Effector CD4-positive, alpha-beta T cell (primary cell): ENCODE results near the gene INPP5D.
"Not testable (repeated sequence)": the region's sequence is repeated elsewhere in the genome, so short reads cannot be mapped to it uniquely, and the experiment has no call there.

Source experiments
- DNase-seq: peaks from one replicate; pipeline ENCODE4 v3.0.0-alpha.2; 2020

The INPP5D gene

DNA sequence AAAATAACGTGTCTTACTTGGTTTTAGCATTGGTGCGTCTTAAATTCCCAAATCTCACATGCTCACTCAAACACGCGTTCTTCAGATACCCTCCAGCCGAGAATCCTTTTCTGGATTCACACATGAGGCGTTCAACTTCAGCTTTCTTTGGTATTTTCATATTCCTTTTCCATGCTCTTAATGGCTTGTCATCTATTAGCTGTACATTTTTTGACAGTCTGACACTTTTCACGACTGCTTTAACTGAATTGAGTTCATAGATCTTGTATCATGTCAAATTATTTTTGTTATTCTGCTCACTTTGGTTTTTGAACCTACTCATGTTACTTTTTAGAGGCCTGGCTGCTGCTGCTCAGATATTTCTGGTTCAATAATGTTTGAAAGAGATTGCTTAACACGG, 59.0 kb downstream of the INPP5D start:
- DNase-seq, result no peak

DNA sequence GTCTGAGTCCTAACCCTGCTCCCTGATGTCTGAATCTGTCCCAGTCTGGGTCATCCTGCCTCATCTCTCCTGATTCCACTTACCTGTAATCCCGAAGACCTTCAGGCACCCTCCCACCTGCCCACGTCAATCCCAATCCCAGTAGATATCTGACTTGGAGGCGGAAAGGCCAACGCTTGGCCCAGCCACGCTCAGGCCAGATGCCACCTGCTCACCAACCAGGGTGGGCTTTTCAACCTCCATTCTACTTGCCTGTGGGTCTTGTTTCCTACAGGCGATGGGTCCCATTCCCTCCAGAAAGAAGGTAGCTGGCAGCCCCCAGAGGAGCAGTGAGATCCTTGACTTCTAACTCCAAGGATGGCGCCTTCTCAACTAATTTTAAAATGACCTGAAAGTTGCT, 59.7 kb downstream of the INPP5D start:
- no peak for DNase-seq

DNA sequence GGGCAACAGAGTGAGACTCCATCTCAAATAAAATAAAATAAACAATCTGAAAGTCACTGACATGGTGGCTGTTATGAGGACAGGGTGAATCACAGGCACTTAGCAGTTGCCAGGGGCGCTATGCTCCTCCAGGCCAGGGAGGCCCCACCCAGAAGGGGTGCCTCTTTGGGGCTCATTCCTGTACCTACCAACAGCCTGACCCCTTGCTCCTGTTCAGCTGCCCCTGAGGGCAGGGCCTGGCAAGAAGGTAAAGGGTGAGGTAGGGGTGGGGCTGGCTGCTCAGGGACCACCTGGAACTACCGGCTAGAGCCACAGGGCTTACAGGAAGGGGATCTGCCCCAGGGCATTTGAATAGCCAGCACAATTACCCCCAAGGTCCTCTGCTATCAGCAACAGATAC, 60.3 kb downstream of the INPP5D start:
- no peak for DNase-seq

DNA sequence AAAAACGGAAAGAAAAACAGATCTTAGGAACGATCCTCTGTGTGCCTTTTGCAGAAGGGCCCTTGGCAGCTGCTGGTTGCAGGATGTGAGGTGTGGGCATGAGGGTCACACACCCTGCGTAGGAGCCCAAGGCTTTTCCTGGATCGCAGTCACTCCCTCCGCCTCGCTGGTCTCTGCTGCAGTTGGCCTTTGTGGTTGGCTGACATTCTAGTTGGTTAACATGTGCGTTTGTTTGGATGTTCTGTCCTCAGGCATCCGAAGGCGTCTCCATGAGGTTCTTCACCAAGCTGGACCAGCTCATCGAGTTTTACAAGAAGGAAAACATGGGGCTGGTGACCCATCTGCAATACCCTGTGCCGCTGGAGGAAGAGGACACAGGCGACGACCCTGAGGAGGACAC, 61.7 kb downstream of the INPP5D start:
- no peak for DNase-seq

DNA sequence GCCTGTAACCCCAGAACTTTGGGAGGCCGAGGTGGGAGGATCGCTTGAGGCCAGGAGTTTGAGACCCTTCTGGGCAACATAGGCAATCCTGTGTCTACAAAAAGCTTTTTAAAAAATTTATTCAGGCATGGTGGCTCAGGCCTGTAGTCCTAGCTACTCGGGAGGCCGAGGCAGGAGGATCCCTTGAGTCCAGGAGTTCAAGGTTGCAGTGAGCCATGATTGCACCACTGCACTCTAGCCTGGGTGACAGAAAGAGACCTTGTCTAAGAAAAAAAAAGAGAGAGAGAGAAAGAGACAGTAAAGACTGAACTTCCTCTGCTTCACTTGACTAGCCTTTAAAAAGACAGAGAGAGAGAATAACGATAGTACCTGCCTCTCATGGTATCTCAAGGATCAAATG, 62.4 kb downstream of the INPP5D start:
- no peak for DNase-seq

DNA sequence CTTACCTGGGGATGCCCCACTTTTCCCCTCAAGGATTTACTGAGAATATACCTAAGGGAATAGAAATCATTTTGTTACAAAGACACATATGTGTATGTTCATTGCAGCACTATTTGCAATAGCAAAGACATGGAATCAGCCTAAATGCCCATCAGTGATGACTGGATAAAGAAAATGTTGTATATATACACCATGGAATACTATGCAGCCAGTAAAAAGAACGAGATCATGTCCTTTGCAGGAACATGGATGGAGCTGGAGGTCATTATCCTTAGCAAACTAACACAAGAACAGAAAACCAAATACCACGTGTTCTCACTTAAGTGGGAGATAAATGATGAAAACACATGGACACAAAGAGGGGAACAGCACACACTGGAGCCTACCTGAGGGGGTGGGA, 63.4 kb downstream of the INPP5D start:
- not testable (repeated sequence) for DNase-seq

DNA sequence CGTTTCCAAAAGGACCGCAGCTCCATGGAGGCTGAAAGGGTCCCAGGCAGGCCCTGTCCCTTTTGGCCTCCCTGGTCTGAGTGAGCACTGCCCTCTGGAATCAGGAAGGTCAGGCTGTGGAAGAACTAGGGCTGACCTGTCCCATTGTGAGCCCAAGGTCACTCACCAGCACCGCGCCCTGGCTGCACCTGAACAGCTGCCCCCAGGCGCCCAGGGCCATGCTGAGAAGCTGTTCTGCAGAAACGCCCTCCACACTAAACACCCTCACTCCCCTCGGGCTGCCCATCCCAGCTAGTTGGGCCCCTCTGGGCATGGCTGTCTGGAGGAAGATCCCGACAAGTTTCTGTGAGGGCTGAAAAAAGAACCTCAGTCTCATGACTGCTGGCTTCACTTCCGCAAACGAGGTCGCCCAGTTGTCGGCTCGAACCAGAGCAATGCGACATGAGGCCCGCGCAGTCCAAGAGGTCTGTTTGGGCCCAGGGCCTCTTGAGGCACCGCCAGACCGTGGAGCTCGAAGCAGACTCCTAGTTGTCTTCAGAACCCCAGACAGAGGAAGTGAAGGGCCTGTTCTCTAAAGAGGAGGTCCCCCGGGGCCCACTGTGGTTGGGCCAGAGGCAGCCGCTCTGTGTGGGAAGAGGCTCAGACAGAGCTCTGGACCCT, 64.4 kb downstream of the INPP5D start:
- DNase-seq, result no peak

DNA sequence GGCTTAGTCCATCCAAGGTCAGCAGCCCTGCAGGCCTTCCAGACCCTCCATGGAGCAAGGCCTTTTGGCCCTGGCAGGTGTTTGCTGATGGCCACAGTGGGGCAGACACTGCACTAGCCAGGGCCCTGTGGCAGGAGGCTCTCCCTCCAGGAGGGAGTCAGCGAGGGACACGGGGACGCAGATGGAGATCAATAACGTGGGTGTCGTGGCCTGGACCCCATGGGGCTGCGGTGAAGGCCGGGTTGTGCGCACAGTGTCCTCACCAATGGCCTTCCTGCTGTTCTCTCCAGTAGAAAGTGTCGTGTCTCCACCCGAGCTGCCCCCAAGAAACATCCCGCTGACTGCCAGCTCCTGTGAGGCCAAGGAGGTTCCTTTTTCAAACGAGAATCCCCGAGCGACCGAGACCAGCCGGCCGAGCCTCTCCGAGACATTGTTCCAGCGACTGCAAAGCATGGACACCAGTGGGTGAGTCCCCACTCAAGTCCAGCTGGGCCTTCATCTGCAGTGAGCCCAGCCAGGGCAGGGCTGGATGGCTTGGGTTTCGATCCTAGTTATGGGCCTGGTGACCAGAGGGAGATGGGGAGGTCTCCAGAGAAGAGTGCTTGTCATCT, 65.4 kb downstream of the INPP5D start:
- DNase-seq, result no peak

DNA sequence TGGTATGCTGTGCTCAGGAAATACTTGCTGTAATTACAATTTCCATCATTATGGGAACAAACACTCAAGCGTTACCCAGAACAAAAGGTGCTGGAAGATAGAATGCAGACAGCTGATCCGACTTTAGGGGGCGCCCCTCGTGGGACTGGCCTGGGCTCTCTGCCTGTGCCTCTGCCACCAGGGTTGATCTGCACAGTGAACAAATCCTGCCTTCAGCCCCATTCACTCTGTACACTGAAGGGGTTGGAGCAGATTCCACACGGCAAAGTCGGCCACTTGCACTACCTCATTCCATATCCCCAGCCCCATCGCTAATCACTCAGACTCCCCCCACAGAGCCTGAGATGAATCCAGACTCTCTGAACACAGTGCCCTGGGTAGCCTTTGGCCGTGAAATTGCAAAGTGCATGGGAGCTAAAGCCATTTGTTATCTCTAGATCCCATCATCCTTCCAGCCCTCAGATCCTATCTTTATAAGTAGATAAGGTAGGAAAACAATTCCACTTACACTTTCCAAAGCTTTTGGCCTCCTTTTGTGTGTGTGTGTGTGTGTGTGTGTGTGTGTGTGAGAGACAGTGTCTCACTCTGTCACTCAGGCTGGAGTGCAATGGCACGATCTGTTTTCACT, 69.3 kb downstream of the INPP5D start:
- no peak for DNase-seq

DNA sequence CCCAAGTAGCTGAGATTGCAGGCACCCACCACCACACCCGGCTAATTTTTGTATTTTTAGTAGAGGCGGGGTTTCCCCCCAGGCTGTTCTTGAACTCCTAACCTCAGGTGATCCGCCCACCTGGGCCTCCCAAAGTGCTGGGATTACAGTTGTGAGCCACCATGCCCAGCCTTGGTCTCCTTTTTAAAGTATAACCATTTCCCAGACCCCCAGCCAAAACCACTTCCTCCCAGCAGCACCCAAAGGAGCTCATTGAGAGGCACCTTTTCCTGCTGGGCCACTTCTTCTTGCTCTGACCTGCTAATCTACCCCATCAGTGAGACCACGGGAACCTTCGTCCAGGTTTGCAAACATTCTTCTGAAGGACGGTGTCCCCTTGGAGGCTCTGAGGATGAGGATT, 69.9 kb downstream of the INPP5D start:
- no peak for DNase-seq

DNA sequence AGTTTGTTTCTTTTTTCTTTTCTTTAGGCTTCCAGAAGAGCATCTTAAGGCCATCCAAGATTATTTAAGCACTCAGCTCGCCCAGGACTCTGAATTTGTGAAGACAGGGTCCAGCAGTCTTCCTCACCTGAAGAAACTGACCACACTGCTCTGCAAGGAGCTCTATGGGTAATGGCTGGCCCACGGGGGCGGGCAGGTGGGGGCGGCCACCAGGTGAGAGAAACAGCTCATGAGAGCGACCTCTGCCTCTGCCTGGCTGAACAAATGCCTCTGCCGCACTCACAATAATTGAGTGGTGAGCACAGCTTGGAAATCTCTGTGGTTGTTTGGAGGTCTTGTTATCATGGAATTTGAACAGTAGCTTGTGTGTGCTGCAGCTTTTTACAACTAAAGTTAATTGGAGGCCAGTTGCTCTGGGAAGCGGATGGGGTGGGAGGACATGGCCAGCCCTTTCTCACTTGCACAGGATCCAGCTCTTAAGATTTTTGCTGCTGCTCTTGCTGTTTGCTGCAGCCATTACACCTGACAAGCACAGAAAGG, 70.4 kb downstream of the INPP5D start:
- DNase-seq, result no peak

DNA sequence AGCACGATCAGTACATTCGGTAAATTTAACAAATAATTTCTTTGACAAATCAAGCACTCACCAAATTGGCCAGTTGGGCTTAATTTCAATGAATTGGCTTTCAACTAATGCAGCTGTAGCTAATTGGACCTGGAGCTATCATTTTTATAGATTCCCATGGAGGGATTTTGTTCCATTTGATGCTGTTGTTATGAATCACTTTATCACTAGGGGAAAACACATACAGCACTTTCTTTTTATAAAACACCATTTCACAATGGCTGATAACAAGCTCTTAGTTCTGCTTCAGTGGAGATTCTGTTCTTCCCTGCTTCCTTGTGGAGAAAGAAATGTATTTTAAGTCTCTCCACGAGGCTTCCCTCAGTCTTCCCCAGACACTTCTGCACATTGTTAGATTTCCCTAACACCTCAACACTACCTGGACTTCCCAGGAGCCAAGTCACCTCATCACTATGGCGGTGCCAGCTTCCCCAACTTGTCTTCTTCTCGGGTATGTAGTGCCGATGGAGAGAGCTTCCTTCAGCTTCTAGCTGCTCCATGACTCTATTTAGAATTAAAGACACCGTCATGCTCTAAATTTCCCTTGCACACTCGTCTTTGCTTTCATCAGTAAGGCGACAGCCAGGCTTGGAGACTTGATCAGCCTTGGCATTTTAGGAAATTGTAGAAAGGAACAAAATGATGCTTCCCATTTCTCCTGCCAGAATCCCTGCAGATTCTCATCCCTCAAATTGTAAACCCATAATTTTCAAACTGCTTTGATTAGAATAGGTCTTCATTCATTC, 72.0 kb downstream of the INPP5D start:
- no peak for DNase-seq

DNA sequence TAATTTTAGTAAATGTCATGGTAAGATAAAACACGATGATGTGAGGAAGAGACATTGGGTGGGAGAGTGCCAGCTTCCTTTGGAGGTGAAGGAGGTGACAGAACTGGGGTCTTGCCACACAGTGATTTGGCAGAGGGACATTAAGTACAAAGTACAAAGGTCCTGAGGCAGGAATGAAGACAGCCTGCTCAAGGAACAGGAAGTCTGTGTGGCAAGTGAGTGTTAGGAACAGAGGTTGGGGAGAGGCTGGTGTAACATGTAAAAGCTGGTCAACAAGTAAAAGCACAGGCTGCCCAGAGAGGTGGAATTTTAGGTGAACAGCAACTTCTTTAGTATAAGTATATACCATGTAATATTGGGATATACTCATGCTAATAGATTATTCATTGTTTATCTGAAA, 73.1 kb downstream of the INPP5D start:
- no peak for DNase-seq

DNA sequence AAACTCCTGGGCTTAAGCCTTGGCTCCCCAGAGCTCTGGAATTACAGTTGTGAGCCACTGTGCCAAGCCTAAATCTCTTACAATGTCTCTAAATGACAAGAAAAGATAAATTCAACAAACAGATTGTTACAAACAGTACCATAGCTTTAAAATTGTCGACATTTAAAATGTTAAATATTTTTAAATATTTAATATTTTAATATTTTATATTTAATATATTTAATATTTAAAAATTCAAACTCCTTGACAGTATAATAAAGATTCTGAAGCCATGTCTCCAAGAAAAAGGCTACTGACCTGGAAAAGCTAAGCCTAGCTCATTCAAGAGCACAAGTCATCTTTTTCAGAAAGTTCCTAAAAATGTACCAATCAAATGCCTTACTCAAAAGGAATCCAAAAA, 75.3 kb downstream of the INPP5D start:
- no peak for DNase-seq

DNA sequence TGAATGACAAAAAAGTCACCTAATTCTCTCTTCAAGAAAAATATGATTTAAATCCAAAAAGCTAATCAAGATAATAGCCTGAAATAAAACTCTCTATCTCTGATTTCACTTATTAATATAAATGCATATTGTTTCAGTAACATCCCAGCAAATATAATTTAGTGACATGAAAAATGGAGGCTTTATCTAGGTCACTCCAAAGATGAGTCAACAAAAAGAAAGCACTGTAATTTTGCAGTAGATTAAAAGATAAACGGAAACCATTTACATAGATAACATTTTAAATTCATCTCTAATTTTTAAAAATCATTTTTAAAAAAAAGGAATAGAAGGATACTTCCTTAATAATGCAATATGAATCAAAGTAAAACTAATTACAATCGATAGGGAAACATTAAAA, 76.9 kb downstream of the INPP5D start:
- DNase-seq, result no peak

DNA sequence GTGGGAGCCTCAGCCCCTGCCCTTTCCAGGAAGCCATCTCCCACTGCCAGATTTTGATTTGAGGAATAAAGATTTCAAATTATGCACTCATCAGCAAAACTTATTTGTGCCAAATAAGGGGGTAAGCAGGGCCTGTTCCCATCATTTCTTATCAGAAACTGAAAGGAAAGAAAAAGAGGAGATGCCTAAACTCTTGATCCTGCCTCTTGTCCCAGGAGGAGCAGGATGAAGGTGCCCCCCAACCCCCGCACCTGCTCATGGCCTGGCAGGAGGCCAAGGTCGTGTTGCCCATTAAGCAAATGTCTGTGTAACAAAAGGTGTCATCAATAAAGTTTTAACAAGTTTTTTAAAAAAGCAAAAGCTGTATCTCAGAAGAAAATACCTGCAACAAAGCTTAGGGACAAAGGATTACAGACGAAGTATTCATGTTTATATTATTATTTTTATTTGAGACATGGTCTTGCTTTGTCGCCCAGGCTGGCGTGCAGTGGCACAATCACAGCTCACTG, 80.0 kb downstream of the INPP5D start:
- no peak for DNase-seq

DNA sequence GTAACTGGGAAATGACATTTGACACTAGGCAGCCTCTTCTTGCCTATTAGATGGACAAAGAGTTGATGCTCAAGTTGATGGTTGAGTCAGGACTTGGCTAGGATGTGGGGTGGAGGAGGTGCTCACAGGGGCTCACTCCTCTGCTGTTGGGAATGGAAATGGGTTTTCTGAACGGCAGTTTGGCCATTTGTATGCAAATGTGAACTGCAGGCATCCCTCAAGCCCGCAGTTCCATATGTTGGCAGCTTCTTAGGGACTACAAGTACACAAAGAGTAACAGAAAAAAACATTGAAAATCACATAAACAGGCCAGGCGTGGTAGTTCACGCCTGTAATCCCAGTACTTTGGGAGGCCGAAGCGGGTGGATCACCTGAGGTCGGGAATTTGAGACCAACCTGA, 80.8 kb downstream of the INPP5D start:
- DNase-seq, result no peak

DNA sequence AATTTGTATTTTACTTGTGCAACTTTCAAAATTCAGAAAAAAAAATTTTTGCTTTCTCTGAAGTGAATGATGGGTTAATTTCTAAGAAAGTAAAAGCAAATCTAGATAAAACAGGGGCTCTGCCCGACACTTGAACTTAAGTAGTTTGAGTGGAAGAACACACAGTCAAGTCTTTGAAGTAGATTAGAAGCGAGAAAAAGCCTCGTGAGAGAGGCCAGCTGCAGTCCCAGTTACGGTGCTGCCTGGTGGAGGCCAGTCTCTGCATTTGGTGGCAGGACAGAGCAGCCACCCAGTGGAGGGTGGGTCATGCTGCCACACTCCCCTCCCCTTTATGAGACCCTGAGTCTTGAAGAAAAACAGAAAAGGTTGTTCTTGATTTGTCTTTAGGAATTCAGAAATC, 81.8 kb downstream of the INPP5D start:
- no peak for DNase-seq

DNA sequence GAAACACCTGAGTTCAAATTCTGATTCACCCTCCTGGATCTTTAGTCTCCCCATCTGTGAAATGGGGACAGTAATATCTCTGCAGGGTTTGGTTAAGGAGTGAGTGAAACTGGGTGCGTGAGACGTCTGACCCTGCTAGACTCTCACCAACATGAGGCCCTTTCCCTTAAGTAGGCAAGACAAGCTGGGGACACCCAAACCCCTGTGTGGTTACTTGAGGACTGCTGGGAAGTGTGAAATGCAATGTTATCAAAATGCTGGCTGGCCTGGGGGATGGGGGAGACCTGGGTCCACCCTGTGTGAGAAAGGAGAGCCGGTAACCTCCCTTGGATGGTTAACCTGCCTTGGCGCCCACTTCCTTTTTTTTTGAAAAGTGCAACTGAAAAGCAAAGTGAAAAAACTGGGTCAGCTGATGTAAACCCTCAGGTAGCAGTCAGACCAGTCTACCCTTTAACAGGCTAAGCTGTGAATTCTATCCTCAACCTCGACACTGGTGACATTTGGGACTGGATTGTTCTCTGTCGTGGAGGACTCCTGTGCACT, 82.3 kb downstream of the INPP5D start:
- no peak for DNase-seq

DNA sequence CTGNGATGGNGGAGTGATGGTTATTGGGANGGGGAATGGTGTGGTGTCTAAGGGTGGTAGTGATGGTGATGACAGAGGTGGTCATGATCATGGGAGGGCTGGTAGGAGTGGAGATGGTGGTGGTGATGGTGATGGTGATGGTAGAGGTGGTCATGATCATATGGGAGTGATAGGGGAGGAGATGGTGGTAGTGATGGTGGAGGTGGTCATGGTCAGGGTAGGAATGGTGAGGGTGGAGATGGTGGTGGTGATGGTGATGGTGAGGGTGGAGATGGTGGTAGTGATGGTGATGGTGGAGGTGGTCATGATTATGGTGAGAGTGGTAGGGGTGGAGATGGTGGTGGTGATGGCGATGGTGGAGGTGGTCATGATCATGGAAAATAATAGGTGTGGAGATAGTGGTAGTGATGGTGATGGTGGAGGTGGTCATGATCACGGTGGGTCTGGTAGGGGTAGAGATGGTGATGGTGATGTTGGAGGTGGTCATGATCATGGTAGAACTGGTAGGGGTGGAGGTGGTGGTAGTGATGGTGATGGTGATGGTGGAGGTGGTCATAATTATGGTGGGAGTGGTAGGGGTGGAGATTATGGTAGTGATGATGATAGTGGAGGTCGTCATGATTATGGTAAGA, 83.7 kb downstream of the INPP5D start:
- DNase-seq, result no peak

DNA sequence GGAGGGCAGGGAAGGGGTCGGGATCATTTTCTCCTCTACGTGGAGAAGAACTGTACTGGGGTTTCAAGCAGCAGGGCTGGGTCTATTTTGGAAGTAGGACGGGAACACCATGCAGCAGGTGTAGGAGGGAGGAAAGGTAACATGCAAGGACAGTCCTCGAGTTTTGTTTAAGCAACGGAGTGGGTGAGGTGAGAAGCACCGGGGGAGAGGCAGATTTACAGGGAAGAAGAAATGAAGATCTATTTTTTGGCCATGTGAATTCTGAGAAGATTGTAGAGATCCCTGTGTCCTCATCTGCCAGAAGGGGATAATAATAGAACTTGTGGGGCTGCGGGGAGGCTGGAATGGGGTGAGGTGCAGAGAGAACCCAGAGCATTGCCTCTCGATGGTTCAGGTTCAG, 85.6 kb downstream of the INPP5D start:
- no peak for DNase-seq

DNA sequence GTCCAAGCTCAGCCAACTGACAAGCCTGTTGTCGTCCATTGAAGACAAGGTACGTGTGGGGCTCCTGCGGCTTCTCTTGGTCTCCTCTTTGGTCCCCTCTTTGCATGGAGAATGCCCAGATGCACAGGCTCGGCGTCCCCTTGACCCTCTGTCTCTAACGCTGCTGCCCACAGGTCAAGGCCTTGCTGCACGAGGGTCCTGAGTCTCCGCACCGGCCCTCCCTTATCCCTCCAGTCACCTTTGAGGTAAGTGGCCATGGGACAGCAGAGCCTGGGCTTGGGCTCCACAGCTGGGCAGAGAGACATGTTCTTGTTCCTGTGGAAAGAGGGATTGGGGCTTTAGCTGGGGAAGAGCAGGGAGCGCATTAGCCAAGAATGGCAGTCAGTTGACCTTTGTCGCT, 86.1 kb downstream of the INPP5D start:
- DNase-seq, result no peak
